Measurements from ENCODE around the gene DTX2. TPM values are rescaled to one million over a fixed set of nuclear protein-coding genes. Genes with fewer than 3 reads are reported as not detected.
"Not testable (repeated sequence)": the region's sequence is repeated elsewhere in the genome, so short reads cannot be mapped to it uniquely, and the experiment has no call there.

The DTX2 gene
- total RNA-seq, 2 donors from 2014 or later, result 57.9 to 120 TPM

- intact Hi-C loops (cut with DNase I, micrococcal nuclease), result not testable (repeated sequence)
- DNase-seq (peak; percentile 87 to 92), ATAC-seq (peak; percentile 100)
Observed at GRCh38 chr7:76549025-76549854, 87.7 kb downstream of the DTX2 start.

GRCh38 chr7:76549855-76550248, 88.3 kb downstream of the DTX2 start:
- intact Hi-C loops (cut with DNase I, micrococcal nuclease), result not testable (repeated sequence)
- DNase-seq (peak in 1 of 2 donors; percentile 24), ATAC-seq (peak; percentile 35)

- intact Hi-C loops (cut with DNase I, micrococcal nuclease), result not testable (repeated sequence)
Observed at GRCh38 chr7:76551992-76552391, 90.5 kb downstream of the DTX2 start.

More at GRCh38 chr7:76551992-76552391, 90.5 kb downstream of the DTX2 start:
- not testable (repeated sequence) for DNase-seq, ATAC-seq

Other genes starting within 250 kb of the DTX2 start
- gene HSPB1, start 159.0 kb upstream of the DTX2 start, total RNA-seq, result 100 to 1,000 TPM; 327 to 513 TPM
- gene YWHAG, start 102.7 kb upstream of the DTX2 start, total RNA-seq, result 100 to 1,000 TPM in 1 of 2 donors, 10 to 100 TPM in 1; 83.3 to 106 TPM
- under 1 TPM; 0.15 to 0.50 TPM for gene SSC4D, start 52.0 kb upstream of the DTX2 start, total RNA-seq
- 1 to 10 TPM; 3.3 to 5.9 TPM for gene ZP3, start 36.8 kb upstream of the DTX2 start, total RNA-seq
- gene UPK3B, start 48.8 kb downstream of the DTX2 start, total RNA-seq, result 1 to 10 TPM; 2.5 to 7.2 TPM
- under 1 TPM in 1 of 2 donors, not detected in 1; 0.12 TPM for gene SPDYE16, start 81.6 kb downstream of the DTX2 start, total RNA-seq
- 1 to 10 TPM; 5.8 to 6.4 TPM for gene POMZP3, start 165.6 kb downstream of the DTX2 start, total RNA-seq